ENCODE results near the gene PGK1. TPM values are rescaled to one million over a fixed set of nuclear protein-coding genes. Genes with fewer than 3 reads are reported as not detected.

PGK1 gene
- total and polyA plus RNA-seq, 8 donors = 270 to 420 (median 293) TPM

- H3K36me3 ChIP-seq = peaks cover 0 to 12% of the 10 kb centered on the region in 2 donors
- H3K27ac ChIP-seq = peak overlapping the region in 1 of 2 donors; percentile 97
- TF ChIP-seq CTCF (IDR thresholded peaks at IDR 0.05) = no peak
- H3K27me3 ChIP-seq = no peaks in the 10 kb centered on the region
- H3K4me1 ChIP-seq = peaks cover 8 to 52% of the 10 kb centered on the region in 2 donors
- DNase-seq = no peak
- no peaks in the 10 kb centered on the region for H3K9me3 ChIP-seq
- no peak for ATAC-seq
- H3K4me3 ChIP-seq = peak overlapping the region in 1 of 2 donors; percentile 67
- intact Hi-C loops (cut with DNase I) = no loop called here
These were observed 2.0 kb downstream of the PGK1 start for GRCh38 chrX:78105944-78106650.

GRCh38 chrX:78106651-78106986 is 2.6 kb downstream of the PGK1 start:
- no peaks in the 10 kb centered on the region for H3K27me3 ChIP-seq
- peaks cover 8 to 52% of the 10 kb centered on the region in 2 donors for H3K4me1 ChIP-seq
- peak overlapping the region in 1 of 2 donors; percentile 97 for H3K27ac ChIP-seq
- DNase-seq (no peak), ATAC-seq (no peak)
- TF ChIP-seq CTCF (IDR thresholded peaks at IDR 0.05) = no peak
- H3K9me3 ChIP-seq = no peaks in the 10 kb centered on the region
- H3K36me3 ChIP-seq = peaks cover 0 to 17% of the 10 kb centered on the region in 2 donors
- H3K4me3 ChIP-seq = peak overlapping the region in 1 of 2 donors; percentile 67
- intact Hi-C loops (cut with DNase I) = no loop called here

GRCh38 chrX:78109458-78109857 is 5.4 kb downstream of the PGK1 start:
- DNase-seq (no peak), ATAC-seq (no peak)
- Histone ChIP-seq H3K4me1 (peaks cover 8 to 52% of the 10 kb centered on the region in 2 donors), H3K36me3 (peaks cover 0 to 41% of the 10 kb centered on the region in 2 donors), H3K4me3 (no peak overlapping the region), H3K27me3 (no peaks in the 10 kb centered on the region), H3K27ac (no peak overlapping the region), H3K9me3 (no peaks in the 10 kb centered on the region)
- TF ChIP-seq CTCF (IDR thresholded peaks at IDR 0.05) = no peak
- intact Hi-C loops (cut with DNase I) = no loop called here

- no peak overlapping the region for H3K4me3 ChIP-seq
- H3K27ac ChIP-seq = no peak overlapping the region
- intact Hi-C loops (cut with DNase I) = no loop called here
- peaks cover 0 to 59% of the 10 kb centered on the region in 2 donors for H3K36me3 ChIP-seq
- H3K9me3 ChIP-seq = no peaks in the 10 kb centered on the region
- peaks cover 8 to 40% of the 10 kb centered on the region in 2 donors for H3K4me1 ChIP-seq
- TF ChIP-seq CTCF (IDR thresholded peaks at IDR 0.05) = no peak
- ATAC-seq = no peak
- DNase-seq = no peak
- no peaks in the 10 kb centered on the region for H3K27me3 ChIP-seq
These were observed 7.3 kb downstream of the PGK1 start for GRCh38 chrX:78111140-78111931.

- Histone ChIP-seq H3K27me3 (no peaks in the 10 kb centered on the region), H3K4me1 (no peaks in the 10 kb centered on the region), H3K36me3 (peaks cover 0 to 90% of the 10 kb centered on the region in 2 donors), H3K4me3 (no peak overlapping the region), H3K9me3 (no peaks in the 10 kb centered on the region), H3K27ac (no peak overlapping the region)
- TF ChIP-seq CTCF (IDR thresholded peaks at IDR 0.05) = no peak
- no peak for ATAC-seq
- intact Hi-C loops (cut with DNase I) = no loop called here
- no peak for DNase-seq
These were observed 12.3 kb downstream of the PGK1 start for GRCh38 chrX:78116365-78116764.
